ENCODE data around the gene DHH. TPM values are rescaled to one million over a fixed set of nuclear protein-coding genes. Genes with fewer than 3 reads are reported as not detected.
"Not testable (repeated sequence)": the region's sequence is repeated elsewhere in the genome, so short reads cannot be mapped to it uniquely, and the experiment has no call there.

The DHH gene
- total RNA-seq, 1 donor from 2014 or later, result not detected

DNA sequence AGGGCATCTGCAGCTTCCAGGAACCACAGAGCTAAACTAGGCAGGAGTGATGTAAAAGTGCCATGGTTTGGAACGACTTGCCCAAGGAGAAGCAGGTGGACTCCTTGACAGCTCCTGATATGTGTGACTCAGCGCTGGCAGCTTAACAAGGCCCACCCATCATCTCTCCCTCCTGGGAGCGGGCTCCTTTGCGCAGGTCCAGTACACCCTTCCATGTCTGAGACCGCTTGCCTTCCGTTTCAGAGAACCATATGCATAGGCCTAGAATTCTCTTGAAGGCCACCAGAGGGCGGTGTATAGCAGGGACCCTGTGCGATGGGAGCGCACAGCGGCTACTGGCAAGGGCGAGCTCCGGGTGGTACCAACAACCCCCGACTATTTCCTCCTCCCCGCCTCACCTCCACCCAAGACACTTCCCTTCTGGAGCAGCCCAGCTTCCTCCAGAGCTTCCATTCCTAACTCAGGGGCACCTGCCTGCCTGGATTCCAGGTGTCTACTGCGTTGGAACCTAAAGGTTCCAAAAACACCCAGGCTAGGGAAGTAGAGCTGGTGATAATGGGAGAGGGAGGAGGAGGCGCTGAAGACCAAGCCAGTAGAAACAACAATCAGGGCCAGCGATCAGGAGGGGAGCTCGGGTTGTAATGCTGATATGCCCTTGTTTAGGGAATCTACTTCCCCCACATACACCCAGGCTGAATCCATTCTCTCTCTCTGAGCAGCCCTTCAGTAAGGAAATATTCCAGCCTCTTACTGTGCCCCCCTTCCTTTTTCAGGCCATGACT is 6.3 kb downstream of the DHH start:
- intact Hi-C loops (cut with micrococcal nuclease), result loop anchor here (1.0 to 10.0 kb wide), 3 partner anchors 21 to 456 kb away; no protein-coding TSS in a partner anchor
- peaks cover 38% of the 10 kb centered on the region for H3K4me1 Mint-ChIP-seq (ENCODE audit: low read depth)
- H3K27ac Mint-ChIP-seq, result no peak overlapping the region
- peaks cover 44% of the 10 kb centered on the region for H3K27me3 Mint-ChIP-seq (ENCODE audit: low read depth)
- no peaks in the 10 kb centered on the region for H3K9me3 Mint-ChIP-seq
- peak overlapping the region; percentile 8 for H3K4me3 Mint-ChIP-seq (ENCODE audit: low read depth)
- DNase-seq (ENCODE audit: low spot score), result peak; percentile 62
- no peaks in the 10 kb centered on the region for H3K36me3 Mint-ChIP-seq (ENCODE audit: low read depth)

DNA sequence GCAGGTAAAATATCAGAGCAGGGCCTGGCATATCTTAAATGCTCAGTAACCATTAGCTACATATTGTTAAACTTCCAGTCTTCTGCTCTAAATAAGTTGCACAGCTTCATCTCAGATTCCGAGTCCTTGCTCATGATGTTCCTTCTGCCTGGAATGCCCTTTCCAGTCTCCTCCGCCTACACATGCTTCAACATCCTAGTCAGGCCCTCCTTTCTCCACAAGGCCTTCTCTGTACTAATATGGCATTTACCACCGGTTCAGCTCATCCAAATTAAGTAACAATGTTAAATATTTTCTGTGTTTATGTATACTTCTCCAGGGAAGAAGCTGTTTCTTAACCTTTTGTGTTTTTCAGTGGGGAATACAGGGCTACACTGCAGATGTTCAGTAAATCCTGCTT is 8.5 kb downstream of the DHH start:
- Mint-ChIP-seq H3K27ac (no peak overlapping the region), H3K4me3 (ENCODE audit: low read depth) (no peak overlapping the region), H3K4me1 (ENCODE audit: low read depth) (peaks cover 27% of the 10 kb centered on the region), H3K36me3 (ENCODE audit: low read depth) (no peaks in the 10 kb centered on the region), H3K27me3 (ENCODE audit: low read depth) (peaks cover 26% of the 10 kb centered on the region), H3K9me3 (no peaks in the 10 kb centered on the region)
- intact Hi-C loops (cut with micrococcal nuclease), result loop anchor here (10.0 kb wide), 1 partner anchor 459 kb away; no protein-coding TSS in a partner anchor
- no peak for DNase-seq (ENCODE audit: low spot score)

DNA sequence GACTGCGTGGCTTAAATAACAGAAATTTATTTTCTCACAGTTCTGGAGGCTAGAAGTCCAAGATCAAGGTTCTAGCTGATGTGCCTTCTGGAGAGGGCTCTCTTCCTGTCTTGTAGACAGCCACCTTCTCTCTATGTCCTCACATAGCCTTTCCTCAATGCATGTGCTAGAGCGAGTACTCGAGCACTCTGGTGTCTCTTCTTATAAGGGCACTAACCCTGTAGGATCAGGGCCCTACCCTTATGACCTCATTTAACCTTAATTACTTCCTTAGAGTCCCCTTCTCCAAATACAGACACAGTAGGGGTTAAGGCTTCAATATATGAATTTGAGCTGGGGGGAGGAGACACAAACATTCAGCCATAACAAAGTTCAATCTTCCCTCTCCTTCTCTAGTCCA is 10.2 kb downstream of the DHH start:
- no peaks in the 10 kb centered on the region for H3K36me3 Mint-ChIP-seq (ENCODE audit: low read depth)
- intact Hi-C loops (cut with micrococcal nuclease), result loop anchor here (10.0 kb wide), 1 partner anchor 460 kb away; no protein-coding TSS in a partner anchor
- no peak overlapping the region for H3K27ac Mint-ChIP-seq
- peaks cover 15% of the 10 kb centered on the region for H3K4me1 Mint-ChIP-seq (ENCODE audit: low read depth)
- DNase-seq (ENCODE audit: low spot score), result no peak
- no peak overlapping the region for H3K4me3 Mint-ChIP-seq (ENCODE audit: low read depth)
- peaks cover 16% of the 10 kb centered on the region for H3K27me3 Mint-ChIP-seq (ENCODE audit: low read depth)
- H3K9me3 Mint-ChIP-seq, result no peaks in the 10 kb centered on the region

DNA sequence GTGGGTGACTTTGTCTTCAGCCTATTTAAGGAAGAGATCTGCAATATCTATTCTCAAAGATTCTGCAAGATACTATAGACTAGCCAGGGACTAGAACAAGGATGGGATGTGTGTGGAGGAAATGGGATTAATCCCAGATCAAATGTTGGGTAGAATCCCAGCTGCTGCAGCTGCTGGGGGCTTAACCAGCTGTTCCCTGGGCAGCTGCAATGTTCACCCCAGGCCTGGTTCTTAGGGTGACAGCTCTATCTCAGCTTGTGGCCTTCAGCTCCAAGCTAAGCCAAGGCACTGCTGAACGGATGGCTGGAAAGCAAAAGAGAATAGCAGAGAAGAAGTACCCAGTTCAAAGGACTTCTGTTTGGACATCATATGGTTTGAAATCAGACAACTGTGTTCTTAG is 14.8 kb downstream of the DHH start:
- no peak overlapping the region for H3K4me3 Mint-ChIP-seq (ENCODE audit: low read depth)
- peaks cover 10% of the 10 kb centered on the region for H3K27me3 Mint-ChIP-seq (ENCODE audit: low read depth)
- H3K27ac Mint-ChIP-seq, result no peak overlapping the region
- intact Hi-C loops (cut with micrococcal nuclease), result loop anchor here (10.0 kb wide), 1 partner anchor 465 kb away; no protein-coding TSS in a partner anchor
- H3K9me3 Mint-ChIP-seq, result no peaks in the 10 kb centered on the region
- no peak for DNase-seq (ENCODE audit: low spot score)
- no peaks in the 10 kb centered on the region for H3K36me3 Mint-ChIP-seq (ENCODE audit: low read depth)
- no peaks in the 10 kb centered on the region for H3K4me1 Mint-ChIP-seq (ENCODE audit: low read depth)

DNA sequence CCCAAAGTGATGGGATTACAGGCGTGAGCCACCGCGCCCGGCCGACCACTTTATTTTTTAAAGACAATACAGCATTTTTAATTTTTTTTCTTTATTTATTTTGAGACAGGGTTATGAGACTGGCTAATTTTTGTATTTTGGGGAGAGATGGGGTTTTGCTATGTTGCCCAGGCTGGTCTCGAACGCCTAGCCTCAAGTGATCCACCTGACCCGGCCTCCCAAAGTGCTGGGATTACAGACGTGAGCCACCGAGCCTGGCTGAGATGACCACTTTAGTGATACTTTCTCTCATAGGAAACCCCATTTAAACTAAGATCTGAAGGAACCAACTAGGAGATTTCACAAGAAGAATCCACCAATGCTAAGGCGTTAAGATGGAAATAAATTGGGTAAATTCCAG is 23.6 kb downstream of the DHH start:
- H3K27ac Mint-ChIP-seq, result peak overlapping the region; percentile 2
- peaks cover 25% of the 10 kb centered on the region for H3K4me1 Mint-ChIP-seq (ENCODE audit: low read depth)
- peaks cover 10% of the 10 kb centered on the region for H3K36me3 Mint-ChIP-seq (ENCODE audit: low read depth)
- DNase-seq (ENCODE audit: low spot score), result no peak
- H3K27me3 Mint-ChIP-seq (ENCODE audit: low read depth), result no peaks in the 10 kb centered on the region
- intact Hi-C loops (cut with micrococcal nuclease), result loop anchor here (1.0 kb wide), 1 partner anchor 11 kb away; the partner anchor contains the start of gene KMT2D
- no peak overlapping the region for H3K4me3 Mint-ChIP-seq (ENCODE audit: low read depth)
- H3K9me3 Mint-ChIP-seq, result no peaks in the 10 kb centered on the region

DNA sequence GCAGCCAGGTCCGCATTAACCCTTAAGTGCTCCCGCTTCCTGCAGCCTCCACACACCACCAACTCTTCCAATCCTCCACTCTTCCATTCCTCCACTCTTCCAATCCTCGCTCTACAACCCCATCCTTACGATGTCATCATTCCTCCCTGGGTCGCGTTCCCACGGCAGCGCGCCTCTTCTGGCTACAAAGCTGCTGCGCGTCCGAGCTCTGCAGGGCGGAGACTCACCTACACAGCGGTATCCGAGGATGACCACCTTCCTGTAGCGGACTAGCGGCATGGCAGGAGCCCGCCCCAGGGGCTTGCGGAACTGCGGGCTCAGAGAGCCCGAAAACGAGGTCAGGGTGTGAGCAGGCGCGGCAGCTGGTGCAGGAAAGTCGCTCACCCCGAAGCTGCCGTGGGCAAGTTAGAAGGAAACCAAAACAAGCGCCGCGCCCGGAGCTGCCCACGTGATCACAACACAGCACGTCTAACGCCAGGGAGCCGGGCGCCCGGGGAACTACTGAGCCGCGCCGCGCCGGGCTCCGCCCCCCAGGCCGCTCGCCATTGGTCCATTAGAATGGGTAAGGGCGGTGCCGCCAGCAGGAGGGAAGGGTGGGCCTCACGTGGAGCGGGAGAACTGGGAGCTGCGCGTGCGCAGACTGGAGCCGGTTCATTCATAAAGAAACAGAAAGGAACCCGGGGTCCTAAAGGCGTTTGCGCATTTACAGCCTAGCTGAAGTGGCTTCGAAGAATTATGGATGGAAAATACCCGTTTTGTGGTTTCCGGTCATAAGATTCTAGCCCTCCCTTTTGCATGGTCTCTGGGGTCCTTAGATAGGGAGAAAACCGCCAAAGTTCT is 24.9 kb downstream of the DHH start, which contains the start of gene RHEBL1:
Gene RHEBL1 (minus strand): TSS at position 473 of the 840 bp plus-strand sequence. CDS start 194 bp downstream, at position 279.
- Mint-ChIP-seq H3K27ac (peak within 1 kb of the TSS; percentile 92), H3K4me3 (ENCODE audit: low read depth) (peak within 1 kb of the TSS; percentile 98), H3K4me1 (ENCODE audit: low read depth) (peaks cover 25% of the 10 kb centered on the region), H3K27me3 (ENCODE audit: low read depth) (no peaks in the 10 kb centered on the region), H3K36me3 (ENCODE audit: low read depth) (peaks cover 14% of the 10 kb centered on the region), H3K9me3 (no peaks in the 10 kb centered on the region)
- DNase-seq (ENCODE audit: low spot score), result peak; percentile 100
- intact Hi-C loops (cut with micrococcal nuclease), result loop anchor here (1.0 to 2.0 kb wide), 3 partner anchors 9 to 165 kb away; partner anchors contain the start of genes KMT2D and TUBA1B

DNA sequence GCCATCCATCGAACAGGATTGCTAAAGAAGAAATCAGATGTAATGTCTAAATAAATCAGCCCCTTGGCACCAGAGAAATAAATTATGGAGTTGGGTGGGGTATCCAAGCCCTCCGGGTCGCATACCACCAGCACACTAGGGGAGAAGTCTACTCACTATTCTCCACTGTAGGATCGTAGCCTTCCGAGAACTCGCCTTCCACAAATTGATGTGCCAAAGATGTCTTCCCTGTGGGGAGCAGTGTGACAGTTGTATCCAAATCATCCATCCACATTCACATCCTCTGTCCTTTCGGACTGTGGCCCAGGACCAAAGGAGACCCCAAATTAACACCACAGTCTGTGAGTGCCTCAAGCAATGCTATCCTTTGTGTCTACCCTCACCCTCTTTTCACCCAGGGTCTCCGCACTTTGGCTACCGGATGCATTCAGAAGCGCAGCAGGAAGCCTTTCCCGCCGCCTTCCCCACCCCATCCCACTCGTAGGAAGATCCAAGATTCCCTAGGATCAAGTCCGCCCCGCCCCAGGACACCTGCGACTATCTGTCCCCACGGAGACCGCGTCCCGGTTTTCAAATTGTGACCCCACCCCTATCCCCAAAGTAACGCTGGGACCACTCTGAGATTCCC is 25.6 kb downstream of the DHH start:
- H3K9me3 Mint-ChIP-seq, result no peaks in the 10 kb centered on the region
- peaks cover 16% of the 10 kb centered on the region for H3K36me3 Mint-ChIP-seq (ENCODE audit: low read depth)
- no peaks in the 10 kb centered on the region for H3K27me3 Mint-ChIP-seq (ENCODE audit: low read depth)
- no peak for DNase-seq (ENCODE audit: low spot score)
- peaks cover 27% of the 10 kb centered on the region for H3K4me1 Mint-ChIP-seq (ENCODE audit: low read depth)
- intact Hi-C loops (cut with micrococcal nuclease), result loop anchor here (2.0 kb wide), 2 partner anchors 62 to 166 kb away; partner anchors contain the start of gene TUBA1B
- peak overlapping the region; percentile 92 for H3K27ac Mint-ChIP-seq
- H3K4me3 Mint-ChIP-seq (ENCODE audit: low read depth), result peak overlapping the region; percentile 98

DNA sequence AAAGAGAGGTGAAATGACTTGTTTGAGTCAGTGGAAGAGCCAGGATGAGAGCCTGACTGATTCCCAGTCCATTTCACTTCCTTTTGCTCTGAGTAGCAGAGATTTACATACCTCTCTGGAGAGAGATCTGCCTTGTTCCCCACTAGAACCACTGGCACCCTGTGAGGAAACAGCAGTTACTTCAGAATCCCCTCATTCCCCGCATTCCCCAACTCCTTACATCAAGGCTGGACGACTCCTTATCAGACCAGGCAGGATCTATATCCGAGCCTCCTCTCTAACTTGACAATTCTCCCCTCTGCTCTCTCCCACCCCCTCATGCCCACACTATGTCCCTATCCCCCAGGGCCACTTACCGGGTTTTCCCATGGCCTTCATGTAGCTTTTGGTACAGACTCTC is 28.5 kb downstream of the DHH start:
- H3K4me3 Mint-ChIP-seq (ENCODE audit: low read depth), result no peak overlapping the region

DNA sequence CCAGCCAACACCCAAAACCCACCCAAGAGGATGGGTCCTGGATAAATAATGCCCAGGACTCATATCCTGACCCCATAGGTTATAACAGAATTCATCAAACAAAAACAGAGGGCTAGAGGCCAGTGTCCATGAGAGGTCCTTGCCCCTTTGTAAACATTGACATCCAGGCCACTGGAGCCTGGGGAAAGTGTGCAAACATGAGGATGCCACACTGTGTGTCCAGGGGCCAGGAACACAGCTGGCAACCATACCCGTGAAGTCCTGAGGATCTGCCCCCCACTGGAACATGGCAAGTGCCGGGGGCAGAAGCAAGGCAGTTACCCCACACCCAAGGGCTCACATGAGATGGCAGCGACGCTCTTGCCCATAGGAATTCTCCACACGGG is 29.8 kb downstream of the DHH start:
- H3K4me1 Mint-ChIP-seq (ENCODE audit: low read depth), result peaks cover 20% of the 10 kb centered on the region
- H3K4me3 Mint-ChIP-seq (ENCODE audit: low read depth), result no peak overlapping the region
- H3K27ac Mint-ChIP-seq, result no peak overlapping the region
- DNase-seq (ENCODE audit: low spot score), result no peak
- intact Hi-C loops (cut with micrococcal nuclease), result loop anchor here (1.0 to 5.0 kb wide), 3 partner anchors 24 to 123 kb away; partner anchors contain the start of gene TUBA1A
- peaks cover 18% of the 10 kb centered on the region for H3K36me3 Mint-ChIP-seq (ENCODE audit: low read depth)
- no peaks in the 10 kb centered on the region for H3K27me3 Mint-ChIP-seq (ENCODE audit: low read depth)
- H3K9me3 Mint-ChIP-seq, result no peaks in the 10 kb centered on the region

More for the DNA sequence above, 28.5 kb downstream of the DHH start:
- DNase-seq (ENCODE audit: low spot score), result no peak
- intact Hi-C loops (cut with micrococcal nuclease), result no loop called here
- Mint-ChIP-seq H3K4me1 (ENCODE audit: low read depth) (peaks cover 25% of the 10 kb centered on the region), H3K27me3 (ENCODE audit: low read depth) (no peaks in the 10 kb centered on the region), H3K27ac (no peak overlapping the region), H3K9me3 (no peaks in the 10 kb centered on the region), H3K36me3 (ENCODE audit: low read depth) (peaks cover 18% of the 10 kb centered on the region)

DNA sequence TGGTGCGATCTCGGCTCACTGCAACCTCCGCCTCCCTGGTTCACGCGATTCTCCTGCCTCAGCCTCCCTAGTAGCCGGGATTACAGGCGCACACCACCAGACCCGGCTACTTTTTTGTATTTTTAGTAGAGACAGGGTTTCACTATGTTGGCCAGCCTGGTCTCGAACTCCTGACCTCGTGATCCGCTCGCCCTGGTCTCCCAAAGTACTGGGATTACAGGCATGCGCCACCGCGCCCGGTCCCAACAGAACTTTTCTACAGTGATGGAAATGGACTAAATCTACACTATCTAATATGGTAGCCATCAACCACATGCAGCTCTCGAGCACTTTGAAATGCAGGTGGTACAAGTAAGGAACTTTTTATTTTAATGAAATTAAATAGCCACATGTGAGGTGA is 32.7 kb downstream of the DHH start:
- Mint-ChIP-seq H3K4me1 (ENCODE audit: low read depth) (peaks cover 28% of the 10 kb centered on the region), H3K36me3 (ENCODE audit: low read depth) (peaks cover 35% of the 10 kb centered on the region), H3K4me3 (ENCODE audit: low read depth) (peak overlapping the region; percentile 91)
- DNase-seq (ENCODE audit: low spot score); H3K27me3 Mint-ChIP-seq (ENCODE audit: low read depth); H3K27ac Mint-ChIP-seq; H3K9me3 Mint-ChIP-seq: not testable (repeated sequence)
- intact Hi-C loops (cut with micrococcal nuclease), result loop anchor here (2.0 to 5.0 kb wide), 2 partner anchors 125 to 173 kb away; partner anchors contain the start of gene TUBA1A

DNA sequence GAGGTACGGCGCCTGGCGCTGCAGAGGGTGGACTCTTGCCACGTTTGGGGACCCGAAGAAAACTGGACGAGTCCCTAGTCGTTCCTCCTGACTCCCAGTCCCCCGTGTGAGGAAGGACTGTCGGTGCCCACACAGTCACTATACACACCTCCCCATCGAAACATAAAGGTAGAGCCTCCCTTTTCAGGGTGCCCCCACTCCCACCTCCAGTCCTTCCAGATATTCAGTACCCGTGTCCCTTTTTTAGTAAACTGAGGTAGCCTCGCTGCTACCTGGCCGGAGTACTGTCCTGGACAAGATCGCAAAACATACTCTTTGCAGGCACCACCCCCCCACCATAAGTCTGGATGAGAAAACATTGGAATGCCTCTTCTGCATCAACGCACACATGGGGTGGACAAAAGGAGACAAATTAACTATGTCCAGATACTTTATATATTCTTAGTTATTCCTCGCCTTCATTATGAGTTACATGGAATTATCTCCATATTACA is 33.4 kb downstream of the DHH start:
- H3K4me1 Mint-ChIP-seq (ENCODE audit: low read depth), result peaks cover 36% of the 10 kb centered on the region
- H3K36me3 Mint-ChIP-seq (ENCODE audit: low read depth), result peaks cover 30% of the 10 kb centered on the region
- peak overlapping the region; percentile 89 for H3K27ac Mint-ChIP-seq
- H3K27me3 Mint-ChIP-seq (ENCODE audit: low read depth), result no peaks in the 10 kb centered on the region
- H3K9me3 Mint-ChIP-seq, result no peaks in the 10 kb centered on the region
- peak overlapping the region; percentile 91 for H3K4me3 Mint-ChIP-seq (ENCODE audit: low read depth)
- DNase-seq (ENCODE audit: low spot score), result no peak
- intact Hi-C loops (cut with micrococcal nuclease), result loop anchor here (2.0 to 5.0 kb wide), 2 partner anchors 126 to 174 kb away; partner anchors contain the start of gene TUBA1A
